ENCODE data around the gene RAD23B.
"Not testable (repeated sequence)": the region's sequence is repeated elsewhere in the genome, so short reads cannot be mapped to it uniquely, and the experiment has no call there.

The RAD23B gene

GRCh38 chr9:107282759-107283622, at the start of gene RAD23B:
Gene RAD23B (plus strand): TSS chr9:107283279. CDS start chr9:107283630, 351 bp downstream.
- peak; percentile 98 for DNase-seq (ENCODE audit: low spot score)

- no peak for DNase-seq (ENCODE audit: low spot score)
Measured at GRCh38 chr9:107235765-107236442, 47.2 kb upstream of the RAD23B start.

GRCh38 chr9:107237873-107238272, 45.2 kb upstream of the RAD23B start:
- DNase-seq (ENCODE audit: low spot score) = no peak

GRCh38 chr9:107239474-107239873, 43.6 kb upstream of the RAD23B start:
- DNase-seq (ENCODE audit: low spot score) = peak; percentile 21

- DNase-seq (ENCODE audit: low spot score) = no peak
Measured at GRCh38 chr9:107240260-107240659, 42.8 kb upstream of the RAD23B start.

GRCh38 chr9:107242073-107243030, 40.7 kb upstream of the RAD23B start:
- no peak for DNase-seq (ENCODE audit: low spot score)

- DNase-seq (ENCODE audit: low spot score) = no peak
Measured at GRCh38 chr9:107243742-107244141, 39.3 kb upstream of the RAD23B start.

GRCh38 chr9:107246259-107247254, 36.5 kb upstream of the RAD23B start:
- peak; percentile 6 for DNase-seq (ENCODE audit: low spot score)

- DNase-seq (ENCODE audit: low spot score) = no peak
Measured at GRCh38 chr9:107248714-107249113, 34.4 kb upstream of the RAD23B start.

- no peak for DNase-seq (ENCODE audit: low spot score)
Measured at GRCh38 chr9:107249131-107249533, 33.9 kb upstream of the RAD23B start.

- DNase-seq (ENCODE audit: low spot score) = no peak
Measured at GRCh38 chr9:107249665-107250285, 33.3 kb upstream of the RAD23B start.

- no peak for DNase-seq (ENCODE audit: low spot score)
Measured at GRCh38 chr9:107251756-107252322, 31.2 kb upstream of the RAD23B start.

GRCh38 chr9:107258919-107259318, 24.2 kb upstream of the RAD23B start:
- no peak for DNase-seq (ENCODE audit: low spot score)

- not testable (repeated sequence) for DNase-seq (ENCODE audit: low spot score)
Measured at GRCh38 chr9:107259751-107260313, 23.2 kb upstream of the RAD23B start.

- DNase-seq (ENCODE audit: low spot score) = no peak
Measured at GRCh38 chr9:107260437-107261081, 22.5 kb upstream of the RAD23B start.

GRCh38 chr9:107261106-107261505, 22.0 kb upstream of the RAD23B start:
- no peak for DNase-seq (ENCODE audit: low spot score)

GRCh38 chr9:107263289-107263688, 19.8 kb upstream of the RAD23B start:
- no peak for DNase-seq (ENCODE audit: low spot score)

- no peak for DNase-seq (ENCODE audit: low spot score)
Measured at GRCh38 chr9:107266624-107267368, 16.3 kb upstream of the RAD23B start.
